Central memory CD8-positive, alpha-beta T cell (primary cell): ENCODE results near the gene TRIM32.
"Not testable (repeated sequence)": the region's sequence is repeated elsewhere in the genome, so short reads cannot be mapped to it uniquely, and the experiment has no call there.

ENCODE experiments used
- ATAC-seq: fragments of 150-1000 bp; cut with Tn5 transposase; replicated peaks from 2 replicates; pipeline ENCODE4 v1.10.0; 2022; ENCODE audit warnings: mild to moderate bottlenecking, moderate FRiP score, moderate number of reproducible peaks; ENCODE audit not compliant: poor library complexity, severe bottlenecking; ENCODE audit errors: extremely low read depth
- DNase-seq, 2 donors: peaks; one replicate each; pipeline ENCODE4 v3.0.0; 2021; ENCODE audit warnings: low spot score in 2 of 2
- H3K27ac Mint-ChIP-seq: one replicate; pipeline ENCODE4 v1.8.0; 2022; ENCODE audit warnings: low read depth, mild to moderate bottlenecking, moderate library complexity, mixed read lengths
- H3K27me3 Mint-ChIP-seq: one replicate; pipeline ENCODE4 v1.8.0; 2022; ENCODE audit warnings: mixed read lengths
- H3K36me3 Mint-ChIP-seq: one replicate; pipeline ENCODE4 v1.8.0; 2022; ENCODE audit warnings: mild to moderate bottlenecking, moderate library complexity, mixed read lengths; ENCODE audit not compliant: insufficient read depth
- H3K4me1 Mint-ChIP-seq: one replicate; pipeline ENCODE4 v1.8.0; 2022; ENCODE audit warnings: mixed read lengths
- H3K4me3 Mint-ChIP-seq: one replicate; pipeline ENCODE4 v1.8.0; 2022; ENCODE audit warnings: mild to moderate bottlenecking, moderate library complexity, mixed read lengths
- H3K9me3 Mint-ChIP-seq: one replicate; pipeline ENCODE4 v1.8.0; 2022; ENCODE audit warnings: mixed read lengths

Gene TRIM32

GRCh38 chr9:116687754-116688135 lies 640 bp downstream of the TRIM32 start:
- ATAC-seq (peak; percentile 1), DNase-seq (no peak)
- Mint-ChIP-seq H3K4me3 (peak overlapping the region; percentile 77), H3K4me1 (peaks cover 61% of the 10 kb centered on the region), H3K27ac (peak overlapping the region; percentile 69), H3K9me3 (no peaks in the 10 kb centered on the region), H3K27me3 (no peaks in the 10 kb centered on the region), H3K36me3 (peaks cover 7% of the 10 kb centered on the region)

DNA sequence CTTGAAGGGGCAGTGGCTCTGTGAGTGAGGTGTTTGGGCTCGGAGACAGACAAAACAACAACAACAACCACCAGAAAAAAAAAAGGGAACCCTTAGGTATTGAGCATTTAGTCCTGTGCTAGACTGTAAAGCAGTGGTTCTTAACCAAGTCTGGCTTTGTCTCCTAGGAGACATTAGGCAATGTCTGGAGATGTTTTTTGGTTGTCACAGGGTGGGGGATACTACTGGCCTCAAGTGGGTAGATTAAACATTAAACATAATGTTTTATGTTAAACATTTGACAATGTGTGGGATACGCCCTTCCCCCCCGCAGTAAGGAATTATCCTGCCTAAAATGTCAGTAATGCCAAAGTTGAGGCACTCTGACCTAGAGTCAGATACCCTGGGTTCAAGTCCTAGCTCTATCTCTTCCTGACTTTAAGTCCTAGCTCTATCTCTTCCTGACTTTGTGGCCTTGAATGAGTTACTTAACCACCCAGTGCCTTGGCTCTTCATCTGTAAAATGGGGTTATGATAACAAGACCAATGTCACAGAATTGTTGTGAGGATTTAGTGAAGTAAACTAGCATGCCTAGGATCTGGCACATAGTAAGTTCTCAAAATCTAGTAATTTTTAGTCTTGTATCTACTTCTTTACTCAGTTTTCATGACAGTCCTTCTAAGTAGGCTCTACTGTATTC lies 1.8 kb downstream of the TRIM32 start:
- Mint-ChIP-seq H3K4me1 (peaks cover 61% of the 10 kb centered on the region), H3K27me3 (no peaks in the 10 kb centered on the region), H3K4me3 (peak overlapping the region; percentile 77), H3K9me3 (no peaks in the 10 kb centered on the region), H3K27ac (peak overlapping the region; percentile 68), H3K36me3 (peaks cover 7% of the 10 kb centered on the region)
- ATAC-seq = no peak
- DNase-seq = no peak

DNA sequence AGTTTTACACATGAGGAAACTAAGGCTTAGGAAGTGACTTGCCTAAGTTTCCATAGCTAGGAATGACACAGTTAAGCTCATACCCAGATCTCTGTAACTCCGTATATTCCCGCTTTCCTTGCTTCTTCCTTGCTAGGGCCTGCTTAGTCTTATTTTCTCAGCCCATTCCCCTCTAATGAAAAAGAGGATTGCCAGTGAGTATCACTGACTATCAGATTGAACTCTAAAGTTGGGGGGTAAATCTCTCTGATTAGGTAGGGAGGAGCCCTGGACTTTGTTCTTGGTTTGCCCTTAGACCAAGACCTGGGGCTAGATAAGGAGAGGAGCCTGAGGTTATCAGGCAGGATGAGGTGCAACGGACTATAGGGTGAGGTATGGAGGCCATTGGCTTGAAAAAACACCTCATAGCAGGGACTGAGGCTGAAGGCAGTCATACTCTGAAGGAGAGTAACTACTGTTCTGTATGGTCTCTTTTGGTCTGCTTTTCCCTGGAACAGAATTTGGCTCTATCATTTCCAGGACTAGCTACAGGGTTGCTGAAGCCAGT lies 2.5 kb downstream of the TRIM32 start:
- peak overlapping the region; percentile 68 for H3K27ac Mint-ChIP-seq
- DNase-seq = no peak
- no peaks in the 10 kb centered on the region for H3K27me3 Mint-ChIP-seq
- H3K4me3 Mint-ChIP-seq = peak overlapping the region; percentile 24
- peaks cover 61% of the 10 kb centered on the region for H3K4me1 Mint-ChIP-seq
- H3K36me3 Mint-ChIP-seq = peaks cover 7% of the 10 kb centered on the region
- ATAC-seq = no peak
- H3K9me3 Mint-ChIP-seq = no peaks in the 10 kb centered on the region

DNA sequence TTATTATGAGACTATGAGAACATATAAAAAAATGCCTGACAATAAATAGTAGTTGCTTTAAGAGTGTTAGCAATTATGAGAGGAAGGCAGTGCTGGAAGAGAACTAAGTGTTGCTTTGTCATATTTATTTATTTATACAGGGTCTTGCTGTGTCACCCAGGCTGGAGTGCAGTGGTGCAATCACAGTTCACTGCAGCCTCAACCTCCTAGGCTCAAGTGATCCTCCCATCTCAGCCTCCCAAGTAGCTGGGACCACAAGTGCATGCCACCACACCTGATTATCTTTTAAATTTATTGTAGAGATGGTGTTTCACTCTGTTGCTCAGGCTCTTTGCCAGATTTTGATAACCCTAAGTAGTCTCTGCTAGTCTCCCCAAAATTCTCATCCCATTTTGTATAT lies 3.7 kb downstream of the TRIM32 start:
- not testable (repeated sequence) for H3K9me3 Mint-ChIP-seq, H3K27ac Mint-ChIP-seq, ATAC-seq, H3K4me3 Mint-ChIP-seq, H3K36me3 Mint-ChIP-seq, DNase-seq, H3K27me3 Mint-ChIP-seq
- H3K4me1 Mint-ChIP-seq = peaks cover 67% of the 10 kb centered on the region

- no peak overlapping the region for H3K4me3 Mint-ChIP-seq
These were observed 4.5 kb downstream of the TRIM32 start for GRCh38 chr9:116691607-116692006.

GRCh38 chr9:116692616-116693015 lies 5.5 kb downstream of the TRIM32 start:
- Mint-ChIP-seq H3K9me3 (no peaks in the 10 kb centered on the region), H3K4me3 (no peak overlapping the region), H3K27ac (no peak overlapping the region), H3K4me1 (peaks cover 58% of the 10 kb centered on the region), H3K36me3 (peaks cover 2% of the 10 kb centered on the region), H3K27me3 (no peaks in the 10 kb centered on the region)
- DNase-seq (no peak), ATAC-seq (no peak)

More at GRCh38 chr9:116691607-116692006, 4.5 kb downstream of the TRIM32 start:
- Mint-ChIP-seq H3K27me3 (no peaks in the 10 kb centered on the region), H3K9me3 (no peaks in the 10 kb centered on the region), H3K36me3 (peaks cover 5% of the 10 kb centered on the region), H3K27ac (no peak overlapping the region), H3K4me1 (peaks cover 66% of the 10 kb centered on the region)
- ATAC-seq (no peak), DNase-seq (no peak)

GRCh38 chr9:116693233-116693731 lies 6.2 kb downstream of the TRIM32 start:
- H3K9me3 Mint-ChIP-seq = no peaks in the 10 kb centered on the region
- DNase-seq = no peak
- no peak for ATAC-seq
- H3K4me1 Mint-ChIP-seq = peaks cover 51% of the 10 kb centered on the region
- no peak overlapping the region for H3K4me3 Mint-ChIP-seq
- H3K36me3 Mint-ChIP-seq = peaks cover 6% of the 10 kb centered on the region
- no peak overlapping the region for H3K27ac Mint-ChIP-seq
- no peaks in the 10 kb centered on the region for H3K27me3 Mint-ChIP-seq

DNA sequence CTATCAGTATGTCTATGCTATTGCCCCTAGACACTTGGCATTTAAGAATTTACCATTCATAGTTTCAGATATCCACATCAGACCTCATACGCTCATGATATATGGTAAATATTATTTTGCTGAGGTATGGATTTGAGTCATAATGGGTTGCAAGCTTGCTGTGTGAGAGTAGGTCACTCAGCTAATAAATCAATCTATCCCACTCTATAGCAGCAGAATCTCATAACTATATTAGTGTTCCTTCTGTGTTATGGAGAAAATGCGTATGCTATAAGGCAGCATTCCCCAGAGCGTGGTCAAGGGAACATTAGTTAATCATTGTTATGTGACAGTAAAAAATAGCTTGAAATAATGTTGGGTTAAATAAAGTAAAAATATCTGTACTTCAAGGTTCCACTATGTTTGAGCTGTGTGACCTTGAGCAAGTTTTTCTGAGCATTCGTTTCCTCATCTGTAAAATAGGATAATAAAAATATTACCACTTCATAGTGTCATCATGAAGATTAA lies 7.7 kb downstream of the TRIM32 start:
- Mint-ChIP-seq H3K4me3 (no peak overlapping the region), H3K4me1 (peaks cover 38% of the 10 kb centered on the region), H3K36me3 (peaks cover 7% of the 10 kb centered on the region), H3K27ac (no peak overlapping the region), H3K9me3 (no peaks in the 10 kb centered on the region), H3K27me3 (no peaks in the 10 kb centered on the region)
- DNase-seq (no peak), ATAC-seq (no peak)

GRCh38 chr9:116695438-116695837 lies 8.3 kb downstream of the TRIM32 start:
- DNase-seq (no peak), ATAC-seq (no peak)
- Mint-ChIP-seq H3K4me3 (no peak overlapping the region), H3K27me3 (no peaks in the 10 kb centered on the region), H3K36me3 (peaks cover 10% of the 10 kb centered on the region), H3K9me3 (no peaks in the 10 kb centered on the region), H3K4me1 (peaks cover 40% of the 10 kb centered on the region), H3K27ac (no peak overlapping the region)

- no peak for DNase-seq
- H3K4me3 Mint-ChIP-seq = no peak overlapping the region
- no peak overlapping the region for H3K27ac Mint-ChIP-seq
- H3K27me3 Mint-ChIP-seq = no peaks in the 10 kb centered on the region
- no peak for ATAC-seq
- peaks cover 42% of the 10 kb centered on the region for H3K4me1 Mint-ChIP-seq
- peaks cover 10% of the 10 kb centered on the region for H3K36me3 Mint-ChIP-seq
- H3K9me3 Mint-ChIP-seq = no peaks in the 10 kb centered on the region
These were observed 10.3 kb downstream of the TRIM32 start for GRCh38 chr9:116697362-116697761.

DNA sequence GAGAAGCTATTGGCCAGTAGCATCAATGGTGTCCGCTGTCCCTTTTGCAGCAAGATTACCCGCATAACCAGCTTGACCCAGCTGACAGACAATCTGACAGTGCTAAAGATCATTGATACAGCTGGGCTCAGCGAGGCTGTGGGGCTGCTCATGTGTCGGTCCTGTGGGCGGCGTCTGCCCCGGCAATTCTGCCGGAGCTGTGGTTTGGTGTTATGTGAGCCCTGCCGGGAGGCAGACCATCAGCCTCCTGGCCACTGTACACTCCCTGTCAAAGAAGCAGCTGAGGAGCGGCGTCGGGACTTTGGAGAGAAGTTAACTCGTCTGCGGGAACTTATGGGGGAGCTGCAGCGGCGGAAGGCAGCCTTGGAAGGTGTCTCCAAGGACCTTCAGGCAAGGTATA lies 10.8 kb downstream of the TRIM32 start:
- ATAC-seq = no peak

GRCh38 chr9:116700279-116700678 lies 13.2 kb downstream of the TRIM32 start:
- no peaks in the 10 kb centered on the region for H3K9me3 Mint-ChIP-seq
- peaks cover 8% of the 10 kb centered on the region for H3K36me3 Mint-ChIP-seq

More for the DNA sequence above, 10.8 kb downstream of the TRIM32 start:
- Mint-ChIP-seq H3K36me3 (peaks cover 10% of the 10 kb centered on the region), H3K27me3 (no peaks in the 10 kb centered on the region), H3K9me3 (no peaks in the 10 kb centered on the region), H3K4me1 (peaks cover 39% of the 10 kb centered on the region), H3K4me3 (no peak overlapping the region), H3K27ac (no peak overlapping the region)
- DNase-seq = no peak

More at GRCh38 chr9:116700279-116700678, 13.2 kb downstream of the TRIM32 start:
- Mint-ChIP-seq H3K27me3 (no peaks in the 10 kb centered on the region), H3K4me3 (no peak overlapping the region), H3K27ac (no peak overlapping the region), H3K4me1 (peaks cover 39% of the 10 kb centered on the region)
- no peak for ATAC-seq
- no peak for DNase-seq
